Cardiac muscle cell (in vitro differentiated cells and primary cell): ENCODE data around the gene TMEM150C. TPM values are rescaled to one million over a fixed set of nuclear protein-coding genes. Genes with fewer than 3 reads are reported as not detected.

ENCODE experiments used
- DNase-seq, 2 donors: peaks; one replicate each; pipeline versions ENCODE4 v3.0.0 to v3.0.0-alpha.2; 2010 to 2017; ENCODE audit warnings: low read depth in 1 of 2, low spot score in 1 of 2
- H3K27ac ChIP-seq: fragments of 200-600 bp; sonication (generic); 2 replicates; pipeline ENCODE4 v1.5.1; 2016
- H3K27me3 ChIP-seq: fragments of 200-600 bp; sonication (generic); 2 replicates; pipeline ENCODE4 v1.6.0; 2016; ENCODE audit warnings: control low read depth
- H3K36me3 ChIP-seq: fragments of 200-600 bp; sonication (generic); 2 replicates; pipeline ENCODE4 v1.5.1; 2016; ENCODE audit warnings: control low read depth
- H3K4me1 ChIP-seq: fragments of 200-600 bp; sonication (generic); 2 replicates; pipeline ENCODE4 v1.8.1; 2017; ENCODE audit warnings: low read depth, mild to moderate bottlenecking, mixed run types
- H3K4me3 ChIP-seq: fragments of 200-600 bp; sonication (generic); 2 replicates; pipeline ENCODE4 v1.5.1; 2016; ENCODE audit warnings: mild to moderate bottlenecking
- H3K9me3 ChIP-seq: fragments of 200-600 bp; sonication (generic); 2 replicates; pipeline ENCODE4 v1.5.1; 2017; ENCODE audit warnings: low read depth, mild to moderate bottlenecking, control low read depth
- polyA plus RNA-seq: library from polyadenylated mRNA; unstranded; fragments of >200 nt; fragmentation: Nextera tagmentation; extraction: Ambion mirVana; gene quantifications from 2 replicates; pipeline ENCODE4 v1.2.1, GENCODE V29; 2016
- total RNA-seq: library from RNA; depleted of rRNA; stranded (reverse); fragments of >200 nt; gene quantifications from 2 replicates; pipeline ENCODE4 v1.2.3, GENCODE V29; 2016
- TF ChIP-seq, protein P1 (sequence below): IDR thresholded peaks from 2 replicates; pipeline ENCODE4 v1.5.1; 2012; ENCODE audit warnings: low read depth, mild to moderate bottlenecking, low read length

The TMEM150C gene
- total and polyA plus RNA-seq, 2 experiments from 2014 or later: 5.1 to 5.3 TPM

DNA sequence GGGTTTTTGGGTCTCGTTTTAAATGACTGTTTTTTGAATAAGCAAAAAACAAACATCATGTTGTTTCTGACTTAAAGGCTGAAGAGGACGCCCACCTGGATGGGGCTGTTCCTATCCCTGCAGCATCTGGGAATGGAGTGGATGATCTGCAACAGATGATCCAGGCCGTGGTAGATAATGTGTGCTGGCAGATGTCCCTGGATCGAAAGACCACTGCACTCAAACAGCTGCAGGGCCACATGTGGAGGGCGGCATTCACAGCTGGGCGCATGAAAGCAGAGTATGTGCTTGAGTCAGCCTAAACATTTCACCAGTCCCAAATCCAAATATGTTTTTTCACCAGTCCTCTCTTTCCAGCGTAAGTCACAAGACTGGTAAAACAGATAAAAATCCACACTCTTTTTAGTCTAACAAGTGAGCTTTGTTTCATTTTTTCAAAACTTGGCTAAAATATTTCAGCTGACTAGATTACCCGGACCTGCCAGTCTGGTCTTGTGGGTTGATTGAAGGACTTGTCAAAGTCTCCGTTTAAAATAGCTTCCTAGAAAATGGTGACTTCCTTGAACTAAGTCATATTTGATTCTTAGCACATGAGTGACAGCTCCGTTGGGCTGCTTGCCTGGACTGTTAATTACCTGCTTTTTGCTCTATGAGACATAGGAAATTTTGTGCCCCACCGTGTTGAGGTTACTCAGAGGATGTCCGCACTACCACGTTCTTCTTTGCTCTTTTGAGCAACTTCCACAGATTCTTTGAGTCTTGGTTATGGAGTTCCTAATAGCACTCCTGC is 110.6 kb downstream of the TMEM150C start:
- H3K27ac ChIP-seq: no peak overlapping the region
- no peaks in the 10 kb centered on the region for H3K27me3 ChIP-seq
- TF ChIP-seq, protein P1, sequence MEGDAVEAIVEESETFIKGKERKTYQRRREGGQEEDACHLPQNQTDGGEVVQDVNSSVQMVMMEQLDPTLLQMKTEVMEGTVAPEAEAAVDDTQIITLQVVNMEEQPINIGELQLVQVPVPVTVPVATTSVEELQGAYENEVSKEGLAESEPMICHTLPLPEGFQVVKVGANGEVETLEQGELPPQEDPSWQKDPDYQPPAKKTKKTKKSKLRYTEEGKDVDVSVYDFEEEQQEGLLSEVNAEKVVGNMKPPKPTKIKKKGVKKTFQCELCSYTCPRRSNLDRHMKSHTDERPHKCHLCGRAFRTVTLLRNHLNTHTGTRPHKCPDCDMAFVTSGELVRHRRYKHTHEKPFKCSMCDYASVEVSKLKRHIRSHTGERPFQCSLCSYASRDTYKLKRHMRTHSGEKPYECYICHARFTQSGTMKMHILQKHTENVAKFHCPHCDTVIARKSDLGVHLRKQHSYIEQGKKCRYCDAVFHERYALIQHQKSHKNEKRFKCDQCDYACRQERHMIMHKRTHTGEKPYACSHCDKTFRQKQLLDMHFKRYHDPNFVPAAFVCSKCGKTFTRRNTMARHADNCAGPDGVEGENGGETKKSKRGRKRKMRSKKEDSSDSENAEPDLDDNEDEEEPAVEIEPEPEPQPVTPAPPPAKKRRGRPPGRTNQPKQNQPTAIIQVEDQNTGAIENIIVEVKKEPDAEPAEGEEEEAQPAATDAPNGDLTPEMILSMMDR: no peak
- no peaks in the 10 kb centered on the region for H3K4me1 ChIP-seq
- peaks cover 24% of the 10 kb centered on the region for H3K36me3 ChIP-seq
- no peak for DNase-seq
- H3K4me3 ChIP-seq: no peak overlapping the region
- no peaks in the 10 kb centered on the region for H3K9me3 ChIP-seq

DNA sequence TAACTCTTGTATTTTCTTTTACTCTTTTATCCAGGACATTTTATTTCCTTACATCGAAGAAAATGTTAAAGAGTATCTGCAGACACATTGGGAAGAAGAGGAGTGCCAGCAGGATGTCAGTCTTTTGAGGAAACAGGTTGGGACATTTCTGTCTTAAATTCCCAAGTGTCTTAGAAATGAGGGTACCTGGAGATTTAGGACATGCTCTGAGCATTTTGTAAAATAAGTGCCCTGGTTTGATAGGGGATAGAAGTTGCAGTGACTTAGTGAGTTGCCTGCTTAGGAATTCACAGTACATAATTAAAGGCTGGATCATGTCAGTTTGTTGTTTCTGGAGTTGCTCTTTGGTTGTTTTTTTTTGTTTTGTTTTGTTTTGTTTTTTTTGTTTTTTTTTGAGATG is 113.9 kb downstream of the TMEM150C start:
- H3K27me3 ChIP-seq: no peaks in the 10 kb centered on the region
- H3K4me1 ChIP-seq: no peaks in the 10 kb centered on the region
- TF ChIP-seq, protein P1: no peak
- no peak overlapping the region for H3K4me3 ChIP-seq
- H3K9me3 ChIP-seq: no peaks in the 10 kb centered on the region
- peaks cover 14% of the 10 kb centered on the region for H3K36me3 ChIP-seq
- DNase-seq: no peak
- no peak overlapping the region for H3K27ac ChIP-seq

DNA sequence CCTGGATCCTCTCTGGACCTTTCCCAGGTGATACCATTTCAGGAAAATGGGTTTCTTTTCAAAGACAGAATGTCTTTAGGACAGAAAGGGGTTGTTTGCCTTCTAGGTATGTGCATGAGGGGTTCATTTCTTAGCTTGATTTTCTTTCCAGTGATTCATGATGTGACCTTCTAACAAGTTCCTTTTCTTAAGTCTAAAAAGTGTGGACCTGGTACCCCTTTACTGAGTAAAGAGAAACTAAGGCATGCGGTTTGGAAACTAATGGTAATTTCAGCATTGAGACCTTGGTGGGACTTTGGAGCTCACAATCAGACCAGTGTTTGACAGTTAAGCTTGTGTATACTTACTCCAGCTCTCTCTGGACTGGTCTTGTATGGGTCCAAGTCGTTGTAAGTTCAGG is 122.7 kb downstream of the TMEM150C start:
- Histone ChIP-seq H3K36me3 (no peaks in the 10 kb centered on the region), H3K4me1 (no peaks in the 10 kb centered on the region), H3K27me3 (no peaks in the 10 kb centered on the region), H3K27ac (no peak overlapping the region), H3K4me3 (no peak overlapping the region), H3K9me3 (no peaks in the 10 kb centered on the region)
- DNase-seq: no peak
- TF ChIP-seq, protein P1: no peak

DNA sequence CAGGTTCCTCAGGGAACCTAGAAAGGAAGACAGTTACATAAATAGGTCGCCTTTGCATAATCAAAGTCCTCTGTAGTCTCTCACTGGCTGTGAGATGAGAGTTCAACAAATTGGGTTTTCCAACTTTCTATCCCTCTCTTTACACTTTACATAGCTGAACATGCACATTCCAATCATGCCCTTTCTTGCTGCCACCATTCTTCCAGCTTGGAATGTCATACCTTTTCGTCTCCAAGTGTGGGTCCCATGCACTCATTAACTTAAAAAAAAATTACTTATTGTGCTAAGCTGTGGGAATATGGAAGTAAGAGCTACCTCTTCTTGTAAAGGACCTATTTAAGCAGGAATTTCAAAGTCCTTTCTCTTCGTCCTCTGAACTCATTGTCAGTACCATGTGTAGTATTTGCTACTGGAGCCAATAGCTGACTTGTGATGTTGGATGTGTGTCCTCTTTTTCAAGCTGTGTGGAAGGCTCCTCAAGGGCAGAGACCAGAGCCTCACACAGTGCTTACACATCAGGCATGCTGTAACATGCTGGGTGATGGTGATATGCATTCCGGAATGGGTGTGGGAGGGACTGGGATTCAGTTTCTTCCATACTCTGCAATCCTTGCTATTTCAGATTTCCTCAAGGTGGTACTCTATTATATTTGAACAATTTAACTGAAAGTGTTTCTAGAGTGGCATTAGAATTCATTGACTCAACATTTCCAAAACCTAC is 124.3 kb downstream of the TMEM150C start:
- Histone ChIP-seq H3K27ac (no peak overlapping the region), H3K4me3 (no peak overlapping the region), H3K36me3 (no peaks in the 10 kb centered on the region), H3K27me3 (no peaks in the 10 kb centered on the region), H3K9me3 (no peaks in the 10 kb centered on the region), H3K4me1 (no peaks in the 10 kb centered on the region)
- TF ChIP-seq, protein P1: no peak
- DNase-seq: peak in 1 of 2 donors; percentile 37

DNA sequence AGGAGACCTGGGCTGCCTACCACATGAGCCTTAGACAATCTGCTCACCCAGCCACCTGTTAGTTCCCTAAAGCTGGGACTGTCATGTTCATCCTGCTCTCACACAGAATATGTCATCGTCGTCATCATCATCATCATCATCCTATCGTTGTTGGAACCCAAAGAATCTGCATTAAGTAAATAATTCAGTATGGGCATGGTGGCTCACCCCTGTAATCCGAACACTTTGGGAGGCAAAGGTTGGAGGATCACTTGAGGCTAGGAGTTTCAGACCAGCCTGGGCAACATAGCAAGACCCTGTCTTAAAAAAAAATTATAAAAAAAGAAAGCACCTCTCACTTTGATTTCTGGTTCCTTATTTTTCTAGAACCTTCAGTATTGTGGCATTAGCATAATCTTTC is 125.0 kb downstream of the TMEM150C start:
- Histone ChIP-seq H3K4me3 (no peak overlapping the region), H3K4me1 (no peaks in the 10 kb centered on the region), H3K9me3 (no peaks in the 10 kb centered on the region), H3K36me3 (no peaks in the 10 kb centered on the region), H3K27ac (no peak overlapping the region), H3K27me3 (no peaks in the 10 kb centered on the region)
- no peak for DNase-seq
- TF ChIP-seq, protein P1: no peak
